Body of pancreas (tissue), 4 donors: Measurements from ENCODE around the gene MBD3L2. TPM values are rescaled to one million over a fixed set of nuclear protein-coding genes. Genes with fewer than 3 reads are reported as not detected.

Experiments
- ATAC-seq: fragments of 150-250 bp; one replicate; pipeline ENCODE4 v1.9.1; 2016
- DNase-seq, 4 donors: peaks; one replicate each; pipeline ENCODE4 v3.0.0-alpha.2; 2019
- H3K27ac ChIP-seq, 4 donors: fragments of 200-600 bp; sonication (generic); 1 replicate in 3 of 4; 2 replicates in 1 of 4; pipeline versions ENCODE4 v1.5.1 to v1.6.1; 2016 to 2019; ENCODE audit warnings: mild to moderate bottlenecking in 1 of 4, mixed read lengths in 1 of 4, moderate library complexity in 1 of 4
- H3K27me3 ChIP-seq, 2 donors: fragments of 200-600 bp; sonication (generic); one replicate each; pipeline ENCODE4 v1.6.0; 2016; ENCODE audit warnings: mild to moderate bottlenecking in 1 of 2
- H3K36me3 ChIP-seq, 2 donors: fragments of 200-600 bp; sonication (generic); replicated peaks in 1 of 2; 2 replicates each; pipeline ENCODE4 v1.5.1; 2016; ENCODE audit warnings: low read depth in 2 of 2; ENCODE audit not compliant: insufficient read depth in 1 of 2
- H3K4me1 ChIP-seq: fragments of 200-600 bp; sonication (generic); one replicate; pipeline ENCODE4 v1.6.0; 2016
- H3K4me3 ChIP-seq, 2 donors: fragments of 200-600 bp; sonication (generic); 1 replicate in 1 of 2; 2 replicates in 1 of 2; pipeline ENCODE4 v1.5.1; 2016 to 2019
- H3K9me3 ChIP-seq, 3 donors: fragments of 200-600 bp; sonication (generic); 1 replicate in 2 of 3; 2 replicates in 1 of 3; pipeline ENCODE4 v1.5.1; 2016
- POLR2A ChIP-seq, 3 donors: fragments of 450-650 bp; IDR thresholded peaks; one replicate each; pipeline ENCODE4 v1.6.1; 2016; ENCODE audit warnings: antibody characterized with exemption in 3 of 3, mild to moderate bottlenecking in 2 of 3
- WGBS, 2 donors: methylation state at CpG; one replicate each; pipeline ENCODE4 v1.1.5; 2017; 5-methylcytosine and 5-hydroxymethylcytosine counted together
- intact Hi-C: fragments of 100-400 bp; cut with DNase I; formaldehyde crosslinking; loops from one replicate; pipeline ENCODE4 v1.15.1; 2023
- total RNA-seq, 2 donors: library from RNA; depleted of rRNA; stranded (reverse); fragments of >200 nt; gene quantifications; one replicate each; pipeline ENCODE4 v1.1.0, GENCODE V29; 2016
- TF ChIP-seq, protein P1 (sequence below), 7 experiments: fragments of 450-650 bp in 4 of 7; fragments of 200-600 bp in 3 of 7; sonication (generic) in 3 of 7; IDR thresholded peaks; one replicate each; pipeline ENCODE4 v1.5.1; 2016 to 2019; ENCODE audit warnings: antibody characterized with exemption in 7 of 7

MBD3L2 gene
- total RNA-seq, 2 donors from 2014 or later, result not detected

DNA sequence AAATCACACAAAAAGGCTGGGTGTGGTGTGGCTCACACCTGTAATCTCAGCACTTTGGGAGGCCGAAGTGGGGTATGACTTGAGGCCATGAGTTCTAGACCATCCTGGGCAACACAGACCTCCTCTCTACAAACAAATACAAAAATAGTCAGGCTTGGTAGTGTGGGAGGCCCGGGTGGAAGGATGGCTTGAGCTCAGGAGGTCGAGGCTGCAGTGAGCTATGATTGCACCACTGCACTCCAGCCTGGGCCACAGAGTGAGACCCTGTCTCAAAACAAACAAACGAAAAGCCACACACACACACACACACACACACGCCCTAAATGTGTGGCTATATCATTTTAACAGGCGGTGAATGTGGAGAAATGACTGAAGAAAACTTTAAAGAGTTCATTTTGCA, 19.5 kb downstream of the MBD3L2 start:
- Histone ChIP-seq H3K4me3 (no peak overlapping the region), H3K36me3 (peaks cover 3 to 15% of the 10 kb centered on the region in 2 donors), H3K9me3 (no peaks in the 10 kb centered on the region), H3K27ac (peak overlapping the region; percentile 12 to 94 (median 67)), H3K27me3 (no peaks in the 10 kb centered on the region), H3K4me1 (peaks cover 12% of the 10 kb centered on the region)
- no peak for DNase-seq
- intact Hi-C loops, result no loop called here
- ATAC-seq, result no peak
- TF ChIP-seq, protein P1, sequence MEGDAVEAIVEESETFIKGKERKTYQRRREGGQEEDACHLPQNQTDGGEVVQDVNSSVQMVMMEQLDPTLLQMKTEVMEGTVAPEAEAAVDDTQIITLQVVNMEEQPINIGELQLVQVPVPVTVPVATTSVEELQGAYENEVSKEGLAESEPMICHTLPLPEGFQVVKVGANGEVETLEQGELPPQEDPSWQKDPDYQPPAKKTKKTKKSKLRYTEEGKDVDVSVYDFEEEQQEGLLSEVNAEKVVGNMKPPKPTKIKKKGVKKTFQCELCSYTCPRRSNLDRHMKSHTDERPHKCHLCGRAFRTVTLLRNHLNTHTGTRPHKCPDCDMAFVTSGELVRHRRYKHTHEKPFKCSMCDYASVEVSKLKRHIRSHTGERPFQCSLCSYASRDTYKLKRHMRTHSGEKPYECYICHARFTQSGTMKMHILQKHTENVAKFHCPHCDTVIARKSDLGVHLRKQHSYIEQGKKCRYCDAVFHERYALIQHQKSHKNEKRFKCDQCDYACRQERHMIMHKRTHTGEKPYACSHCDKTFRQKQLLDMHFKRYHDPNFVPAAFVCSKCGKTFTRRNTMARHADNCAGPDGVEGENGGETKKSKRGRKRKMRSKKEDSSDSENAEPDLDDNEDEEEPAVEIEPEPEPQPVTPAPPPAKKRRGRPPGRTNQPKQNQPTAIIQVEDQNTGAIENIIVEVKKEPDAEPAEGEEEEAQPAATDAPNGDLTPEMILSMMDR (IDR thresholded peaks at IDR 0.05), result no peak
- TF ChIP-seq POLR2A (IDR thresholded peaks at IDR 0.05), result no peak
- 72 to 91% methylated on average over 4 to 6 of the region's 6 CpGs for WGBS, 2 donors

DNA sequence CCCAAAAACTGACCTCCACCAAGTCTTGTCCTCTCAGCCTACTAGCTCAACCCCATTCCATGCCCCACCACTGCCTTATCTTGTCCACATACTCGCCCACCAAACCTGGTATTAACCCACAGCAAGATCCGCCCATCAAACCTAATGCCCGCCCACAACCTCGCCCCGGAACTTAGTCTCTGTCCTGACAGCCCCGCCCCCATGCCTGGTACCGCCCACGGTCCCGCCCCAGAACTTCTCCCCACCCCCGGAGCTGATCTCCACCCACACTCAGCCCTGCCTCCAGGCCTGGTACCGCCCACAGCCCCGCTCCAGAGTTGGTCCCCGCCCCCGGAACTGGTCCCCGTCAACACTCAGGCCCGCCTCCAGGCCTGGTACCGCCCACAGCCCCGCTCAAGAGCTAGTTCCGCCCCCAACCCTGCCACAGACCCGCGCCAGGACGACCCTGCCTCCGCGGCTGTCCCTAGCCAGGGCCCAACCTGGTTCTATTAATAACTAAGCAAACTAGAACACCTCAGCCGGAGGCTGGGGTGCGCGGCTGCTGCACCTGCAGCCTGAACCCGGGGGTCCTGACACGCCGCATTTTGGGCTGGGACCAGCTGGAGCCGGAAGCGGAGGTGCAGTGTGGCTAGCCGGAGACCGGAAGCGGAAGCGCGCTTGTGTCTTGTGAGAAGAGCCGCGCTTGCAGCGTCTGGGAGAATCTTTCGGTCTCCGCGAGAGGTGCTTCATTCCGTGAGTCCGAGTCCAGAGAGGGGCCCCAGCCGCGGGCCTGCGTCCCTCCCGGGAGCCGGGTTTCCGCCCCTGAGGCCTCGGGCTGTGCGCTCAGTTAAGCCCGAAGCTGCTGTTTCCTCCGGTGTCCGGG, 20.2 kb downstream of the MBD3L2 start, which contains the start of gene ZNF557:
Gene ZNF557, plus strand, starts transcription at position 662 of the 862 bp plus-strand sequence. CDS start 5,372 bp downstream, outside the sequence.
- H3K27me3 ChIP-seq, result no peaks in the 10 kb centered on the region
- intact Hi-C loops, result no loop called here
- peak within 1 kb of the TSS; percentile 68 to 99 for H3K4me3 ChIP-seq
- peak within 1 kb of the TSS; percentile 48 to 94 (median 71) for H3K27ac ChIP-seq
- no peaks in the 10 kb centered on the region for H3K9me3 ChIP-seq
- H3K36me3 ChIP-seq, result peaks cover 3 to 19% of the 10 kb centered on the region in 2 donors
- peak in 2 of 3 donors; percentile 72 to 74 for TF ChIP-seq POLR2A (IDR thresholded peaks at IDR 0.05)
- TF ChIP-seq, protein P1 (IDR thresholded peaks at IDR 0.05), result no peak
- H3K4me1 ChIP-seq, result peaks cover 12% of the 10 kb centered on the region
- peak; percentile 99 to 100 (median 100) for DNase-seq
- 1% methylated on average over 26 to 56 of the region's 56 CpGs for WGBS, 2 donors
- ATAC-seq, result peak; percentile 100

DNA sequence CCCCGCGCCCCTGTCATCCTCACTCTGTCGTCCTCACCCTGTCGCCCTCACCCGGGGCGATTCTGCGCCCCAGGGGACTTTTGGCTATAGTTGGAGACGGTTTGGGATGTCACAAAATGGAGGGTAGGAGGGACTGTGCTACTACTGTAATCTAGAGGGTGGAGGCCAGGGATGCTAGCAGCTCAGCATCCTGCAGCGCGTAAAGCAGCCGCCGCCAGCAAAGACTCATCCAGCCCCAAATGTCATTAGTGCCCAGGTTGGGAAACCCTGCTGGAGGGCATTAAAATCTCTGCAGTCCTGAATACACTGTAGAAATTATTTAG, 20.7 kb downstream of the MBD3L2 start:
- DNase-seq (no peak), ATAC-seq (no peak)
- Histone ChIP-seq H3K36me3 (peaks cover 3 to 20% of the 10 kb centered on the region in 2 donors), H3K9me3 (no peaks in the 10 kb centered on the region), H3K4me1 (peaks cover 12% of the 10 kb centered on the region), H3K4me3 (peak overlapping the region; percentile 68 to 99), H3K27ac (peak overlapping the region; percentile 48 to 94 (median 71)), H3K27me3 (no peaks in the 10 kb centered on the region)
- no peak for TF ChIP-seq POLR2A (IDR thresholded peaks at IDR 0.05)
- TF ChIP-seq, protein P1 (IDR thresholded peaks at IDR 0.05), result no peak
- intact Hi-C loops, result no loop called here
- 1 to 8% methylated on average over 4 to 12 of the region's 12 CpGs for WGBS, 2 donors

DNA sequence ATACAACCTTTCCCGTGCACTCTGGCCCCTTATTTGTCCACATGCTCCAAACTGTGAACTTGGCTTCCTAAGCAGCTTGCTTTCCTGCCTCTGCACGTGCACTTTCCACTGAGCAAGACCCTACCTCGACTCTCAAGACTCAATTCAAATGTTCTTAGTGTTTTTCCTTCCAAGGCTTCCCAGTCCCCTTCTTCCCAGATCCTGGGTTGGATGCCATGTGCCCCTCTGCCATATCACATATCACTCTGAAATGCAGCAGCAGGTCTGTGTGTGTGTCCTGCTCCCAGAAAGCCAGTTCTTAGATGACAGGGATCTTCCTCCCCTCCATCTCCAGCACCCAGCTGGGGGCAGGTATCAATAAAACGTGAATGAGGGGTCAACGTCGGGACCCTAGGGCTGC, 23.4 kb downstream of the MBD3L2 start:
- TF ChIP-seq, protein P1 (IDR thresholded peaks at IDR 0.05), result no peak
- TF ChIP-seq POLR2A (IDR thresholded peaks at IDR 0.05), result no peak
- H3K36me3 ChIP-seq, result peaks cover 16 to 45% of the 10 kb centered on the region in 2 donors
- WGBS, 2 donors, result 82 to 87% methylated on average over 6 of the region's 6 CpGs
- intact Hi-C loops, result no loop called here
- DNase-seq (no peak), ATAC-seq (no peak)
- no peak overlapping the region for H3K4me3 ChIP-seq
- H3K4me1 ChIP-seq, result peaks cover 12% of the 10 kb centered on the region
- no peak overlapping the region for H3K27ac ChIP-seq
- no peaks in the 10 kb centered on the region for H3K27me3 ChIP-seq
- H3K9me3 ChIP-seq, result peaks cover 0 to 1% (median 0%) of the 10 kb centered on the region in 3 donors
